ENCODE results near the gene PMF1. TPM values are rescaled to one million over a fixed set of nuclear protein-coding genes. Genes with fewer than 3 reads are reported as not detected.

PMF1 gene
- total RNA-seq, 2 donors from 2014 or later = 119 TPM

GRCh38 chr1:156225677-156226014 lies 12.8 kb downstream of the PMF1 start:
- Histone ChIP-seq H3K9me3 (ENCODE audit: control insufficient read depth, low read length) (no peaks in the 10 kb centered on the region), H3K27me3 (ENCODE audit: control insufficient read depth, insufficient read depth, low read length, poor library complexity, severe bottlenecking) (no peaks in the 10 kb centered on the region), H3K4me3 (ENCODE audit: low read length) (no peak overlapping the region), H3K27ac (ENCODE audit: low read depth, low read length) (no peak overlapping the region), H3K36me3 (ENCODE audit: control insufficient read depth, insufficient read depth, low read length) (peaks cover 63% of the 10 kb centered on the region), H3K4me1 (ENCODE audit: control insufficient read depth, insufficient read depth, low read length) (no peaks in the 10 kb centered on the region), H3K9ac (ENCODE audit: extremely low read depth, low read length, poor library complexity, severe bottlenecking) (no peak overlapping the region)
- H3K4me1 Mint-ChIP-seq = peaks cover 4% of the 10 kb centered on the region
- no peaks in the 10 kb centered on the region for H3K27me3 Mint-ChIP-seq (ENCODE audit: insufficient read depth)
- DNase-seq = no peak
- peak overlapping the region; percentile 94 for H3K27ac Mint-ChIP-seq
- no peaks in the 10 kb centered on the region for H3K9me3 Mint-ChIP-seq
- WGBS, 2 experiments (ENCODE audit: insufficient coverage in 1 of 2, insufficient read length in 1 of 2) = 38 to 42% methylated on average over 1 to 2 of the region's 2 CpGs
- no peak for TF ChIP-seq CTCF (conservative IDR thresholded peaks at IDR 0.05)
- no peak overlapping the region for H3K4me3 Mint-ChIP-seq
- peaks cover 65% of the 10 kb centered on the region for H3K36me3 Mint-ChIP-seq (ENCODE audit: low read depth)

- H3K27me3 Mint-ChIP-seq (ENCODE audit: insufficient read depth) = no peaks in the 10 kb centered on the region
- no peak overlapping the region for H3K27ac Mint-ChIP-seq
- no peak for TF ChIP-seq CTCF (conservative IDR thresholded peaks at IDR 0.05)
- Histone ChIP-seq H3K27me3 (ENCODE audit: control insufficient read depth, insufficient read depth, low read length, poor library complexity, severe bottlenecking) (no peaks in the 10 kb centered on the region), H3K4me3 (ENCODE audit: low read length) (no peak overlapping the region), H3K36me3 (ENCODE audit: control insufficient read depth, insufficient read depth, low read length) (peaks cover 59% of the 10 kb centered on the region), H3K9ac (ENCODE audit: extremely low read depth, low read length, poor library complexity, severe bottlenecking) (no peak overlapping the region), H3K27ac (ENCODE audit: low read depth, low read length) (no peak overlapping the region), H3K9me3 (ENCODE audit: control insufficient read depth, low read length) (no peaks in the 10 kb centered on the region), H3K4me1 (ENCODE audit: control insufficient read depth, insufficient read depth, low read length) (no peaks in the 10 kb centered on the region)
- 80 to 98% methylated on average over 1 to 2 of the region's 2 CpGs for WGBS, 2 experiments (ENCODE audit: insufficient coverage in 1 of 2, insufficient read length in 1 of 2)
- H3K36me3 Mint-ChIP-seq (ENCODE audit: low read depth) = peaks cover 63% of the 10 kb centered on the region
- no peak overlapping the region for H3K4me3 Mint-ChIP-seq
- peaks cover 4% of the 10 kb centered on the region for H3K4me1 Mint-ChIP-seq
- no peak for DNase-seq
- no peaks in the 10 kb centered on the region for H3K9me3 Mint-ChIP-seq
Observed at GRCh38 chr1:156226116-156226538, 13.3 kb downstream of the PMF1 start.

DNA sequence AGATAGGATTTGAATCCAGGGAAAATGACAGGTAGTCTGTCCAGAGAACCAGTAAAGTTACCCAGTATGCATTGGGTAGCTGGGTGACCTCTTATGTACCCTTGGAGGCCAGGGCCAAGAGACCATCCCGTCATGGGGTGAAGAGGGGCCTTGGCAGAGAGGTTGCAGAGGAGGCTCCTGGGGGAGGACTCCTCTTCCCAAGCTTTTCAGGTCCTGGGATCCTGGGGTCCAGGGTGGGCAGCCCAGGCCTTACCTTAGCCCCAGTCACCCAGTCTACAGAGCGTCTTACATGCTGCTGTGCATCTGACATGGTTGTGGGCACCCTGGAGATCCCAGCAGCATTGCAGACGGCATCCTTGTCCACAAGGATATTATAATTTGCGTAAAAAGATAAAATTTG lies 14.0 kb downstream of the PMF1 start:
- Mint-ChIP-seq H3K4me3 (no peak overlapping the region), H3K36me3 (ENCODE audit: low read depth) (peaks cover 59% of the 10 kb centered on the region), H3K9me3 (no peaks in the 10 kb centered on the region), H3K27ac (no peak overlapping the region), H3K27me3 (ENCODE audit: insufficient read depth) (no peaks in the 10 kb centered on the region), H3K4me1 (peaks cover 4% of the 10 kb centered on the region)
- Histone ChIP-seq H3K4me3 (ENCODE audit: low read length) (no peak overlapping the region), H3K4me1 (ENCODE audit: control insufficient read depth, insufficient read depth, low read length) (no peaks in the 10 kb centered on the region), H3K27me3 (ENCODE audit: control insufficient read depth, insufficient read depth, low read length, poor library complexity, severe bottlenecking) (no peaks in the 10 kb centered on the region), H3K36me3 (ENCODE audit: control insufficient read depth, insufficient read depth, low read length) (peaks cover 53% of the 10 kb centered on the region), H3K9ac (ENCODE audit: extremely low read depth, low read length, poor library complexity, severe bottlenecking) (no peak overlapping the region), H3K27ac (ENCODE audit: low read depth, low read length) (no peak overlapping the region), H3K9me3 (ENCODE audit: control insufficient read depth, low read length) (no peaks in the 10 kb centered on the region)
- no peak for DNase-seq
- WGBS, 2 experiments (ENCODE audit: insufficient coverage in 1 of 2, insufficient read length in 1 of 2) = 95 to 100% methylated on average over 3 to 4 of the region's 4 CpGs
- TF ChIP-seq CTCF (conservative IDR thresholded peaks at IDR 0.05) = no peak
